Hindlimb muscle (tissue), 1 donor: Measurements from ENCODE around the gene TRMT61B. TPM values are rescaled to one million over a fixed set of nuclear protein-coding genes. Genes with fewer than 3 reads are reported as not detected.

Experiments used
- DNase-seq: peaks from one replicate; pipeline ENCODE4 v3.0.0-alpha.2; 2013
- polyA plus RNA-seq: library from polyadenylated mRNA; unstranded; fragments of 120-200 nt; gene quantifications from one replicate; pipeline ENCODE4 v1.2.1, GENCODE V29; 2013; ENCODE audit not compliant: insufficient read length

TRMT61B gene
- polyA plus RNA-seq = 10.6 TPM

- DNase-seq = peak; percentile 98
Measured at GRCh38 chr2:28870146-28870891, at the start of gene TRMT61B. TSS of gene TRMT61B (minus strand) at chr2:28870309. CDS start at chr2:28870277, 32 bp downstream.

- no peak for DNase-seq
Measured at GRCh38 chr2:28915939-28916338, 45.8 kb upstream of the TRMT61B start.

DNA sequence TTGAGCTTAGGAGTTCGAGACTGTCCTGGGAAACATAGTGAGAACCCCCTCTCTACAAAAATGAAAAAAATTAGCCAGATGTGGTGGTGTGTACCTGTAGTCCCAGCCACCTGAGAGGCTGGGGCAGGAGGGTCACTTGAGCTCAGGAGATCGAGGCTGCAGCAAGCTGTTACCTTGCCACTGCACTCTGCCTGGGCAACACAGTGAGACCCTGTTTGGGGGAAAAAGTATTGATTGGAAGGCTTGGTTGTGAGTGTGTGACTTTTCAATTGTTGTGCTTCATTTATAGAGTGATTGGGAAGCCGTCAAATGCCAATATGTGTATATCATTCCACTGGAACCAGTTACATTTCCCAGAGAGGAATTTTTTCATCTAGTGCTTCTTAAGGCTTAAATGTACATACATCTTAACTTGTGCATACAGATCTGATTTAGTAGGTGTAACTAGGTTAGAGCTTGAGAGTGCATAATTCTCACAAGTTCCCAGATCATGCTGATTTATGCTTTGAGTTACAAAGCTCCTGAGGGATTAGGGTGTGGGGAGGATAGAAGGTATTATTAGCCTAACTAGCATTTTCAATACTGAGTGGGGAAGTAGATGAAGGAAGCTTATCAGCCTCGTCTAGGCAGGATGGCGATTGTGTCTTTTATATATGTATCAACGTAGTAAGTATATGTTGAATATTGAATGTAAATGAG lies 39.7 kb upstream of the TRMT61B start:
- DNase-seq = no peak

- no peak for DNase-seq
Measured at GRCh38 chr2:28908172-28908571, 38.1 kb upstream of the TRMT61B start.

DNA sequence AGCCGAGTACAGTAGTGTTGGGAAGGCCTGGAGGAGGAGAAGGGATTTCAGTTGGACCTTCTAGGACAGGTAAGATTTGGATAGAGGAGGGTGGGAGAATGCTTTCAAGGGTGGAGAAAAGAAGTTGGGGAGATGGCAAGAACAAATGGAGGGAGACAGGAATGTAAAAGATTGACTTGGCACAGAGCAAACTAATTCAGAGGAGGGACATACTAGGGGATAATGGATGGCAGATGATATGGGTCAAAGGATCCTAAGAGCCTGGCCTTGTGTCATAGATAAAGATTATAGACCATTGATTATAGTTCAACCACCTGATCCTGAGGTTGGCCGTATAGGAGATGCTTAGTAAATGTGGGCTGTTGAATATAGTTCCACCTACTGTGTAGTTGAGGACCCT lies 36.7 kb upstream of the TRMT61B start:
- no peak for DNase-seq

- no peak for DNase-seq
Measured at GRCh38 chr2:28906376-28906775, 36.3 kb upstream of the TRMT61B start.

GRCh38 chr2:28905533-28905932 lies 35.4 kb upstream of the TRMT61B start:
- no peak for DNase-seq

DNA sequence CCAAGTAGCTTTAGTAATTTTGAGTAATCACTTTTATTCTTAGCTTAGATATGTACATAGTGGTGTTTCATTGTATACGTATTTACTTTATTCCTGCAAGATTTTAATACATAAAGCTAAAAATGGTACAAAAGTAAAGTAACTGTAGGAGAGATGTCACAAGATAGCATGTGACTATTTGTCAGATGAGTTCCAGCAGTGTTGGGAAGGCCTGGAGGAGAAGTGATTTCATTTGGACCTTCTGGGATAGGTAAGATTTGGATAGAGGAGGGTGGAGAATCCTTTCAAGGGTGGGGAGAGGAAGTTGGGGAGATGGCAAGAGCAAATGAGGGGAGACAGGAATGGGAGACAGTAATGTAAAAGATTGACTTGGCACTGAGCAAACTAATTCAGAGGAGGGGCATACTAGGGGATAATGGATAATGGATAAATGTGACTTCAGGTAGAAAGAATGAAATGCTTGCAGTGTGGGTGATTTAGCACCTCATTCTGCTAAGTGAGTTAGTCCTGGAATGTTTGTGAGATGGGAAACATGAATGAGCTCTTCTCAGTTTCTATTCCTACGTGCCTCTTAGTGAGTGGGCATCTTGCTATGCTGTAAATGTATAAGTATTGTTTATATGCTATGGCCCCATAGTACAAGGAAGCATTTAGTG lies 34.8 kb upstream of the TRMT61B start:
- DNase-seq = no peak

GRCh38 chr2:28904295-28904694 lies 34.2 kb upstream of the TRMT61B start:
- DNase-seq = no peak

DNA sequence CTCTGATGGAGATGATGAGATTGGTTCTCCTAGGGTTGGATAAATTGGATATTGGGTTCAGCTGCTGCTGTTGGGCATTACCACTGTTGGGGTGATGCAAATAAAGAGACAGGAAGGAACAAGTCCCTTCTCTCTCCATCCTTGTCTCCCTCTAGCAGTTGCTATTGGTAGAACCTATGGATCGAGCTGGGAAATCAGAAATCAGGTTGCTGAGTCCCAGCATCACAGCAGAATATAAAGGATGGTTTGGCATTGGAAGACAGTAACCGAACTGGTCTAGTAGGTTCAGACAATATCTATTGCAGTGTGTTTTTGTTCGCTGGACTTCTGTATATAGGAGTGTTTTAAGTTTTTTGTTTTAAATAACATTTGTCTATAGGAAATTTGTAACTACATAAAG lies 32.5 kb upstream of the TRMT61B start:
- no peak for DNase-seq

DNA sequence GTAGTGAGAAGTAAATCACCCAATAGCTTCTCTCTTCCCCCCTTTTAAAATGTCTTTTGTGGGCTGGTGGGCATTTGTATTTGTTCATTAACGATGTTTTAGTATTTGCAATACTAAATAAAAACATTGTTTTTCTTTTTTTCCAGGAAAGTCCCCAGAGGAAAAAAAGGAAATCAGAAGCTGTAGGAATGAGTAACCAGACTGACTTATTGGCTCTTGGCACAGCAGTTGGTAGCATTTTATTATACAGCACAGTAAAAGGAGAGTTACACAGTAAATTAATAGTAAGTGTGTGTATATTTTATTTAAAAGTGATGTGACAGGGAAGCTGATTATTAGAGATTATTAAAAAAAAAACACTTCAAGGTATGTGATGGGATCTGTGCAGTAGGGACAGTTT lies 31.7 kb upstream of the TRMT61B start:
- no peak for DNase-seq

GRCh38 chr2:28901202-28901601 lies 31.1 kb upstream of the TRMT61B start:
- DNase-seq = no peak

- DNase-seq = no peak
Measured at GRCh38 chr2:28898048-28898447, 27.9 kb upstream of the TRMT61B start.

GRCh38 chr2:28896906-28897305 lies 26.8 kb upstream of the TRMT61B start:
- no peak for DNase-seq

- peak; percentile 31 for DNase-seq
Measured at GRCh38 chr2:28895189-28895893, 25.2 kb upstream of the TRMT61B start.

DNA sequence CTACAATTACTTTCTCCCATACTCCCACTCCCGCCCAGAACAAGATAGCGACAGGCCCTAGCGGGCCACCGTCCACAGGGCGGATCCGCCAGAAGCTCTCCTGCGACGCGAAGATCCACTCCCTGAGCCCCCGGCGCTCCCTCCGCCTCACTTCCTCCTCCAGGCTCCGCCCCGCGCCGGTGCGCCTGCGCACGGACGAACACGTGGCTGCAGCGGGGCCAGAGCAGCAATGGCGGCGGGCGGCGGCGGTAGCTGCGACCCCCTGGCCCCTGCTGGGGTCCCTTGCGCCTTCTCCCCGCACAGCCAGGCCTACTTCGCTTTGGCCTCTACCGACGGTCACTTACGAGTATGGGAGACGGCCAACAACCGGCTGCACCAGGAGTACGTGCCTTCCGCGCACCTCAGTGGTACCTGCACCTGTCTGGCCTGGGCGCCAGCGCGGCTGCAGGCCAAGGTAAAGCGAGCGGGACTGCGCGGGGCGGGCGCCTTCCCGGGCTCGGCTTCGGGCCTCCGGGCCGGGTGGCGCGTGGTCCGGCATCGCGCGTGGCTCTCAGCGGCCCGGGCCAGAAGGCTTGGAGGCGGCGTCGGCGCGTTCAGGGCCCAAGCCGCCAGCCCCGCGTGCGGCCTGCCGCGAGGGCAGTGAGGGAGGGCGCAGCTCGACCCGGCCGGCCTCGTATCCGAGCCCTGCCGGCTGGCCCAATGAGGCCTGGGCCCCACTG lies 24.5 kb upstream of the TRMT61B start, which contains the start of gene WDR43:
Gene WDR43, plus strand, starts transcription at position 198 of the 719 bp plus-strand sequence. Its CDS starts 32 bp downstream, at position 230.
- peak; percentile 97 for DNase-seq

GRCh38 chr2:28893488-28893887 lies 23.4 kb upstream of the TRMT61B start:
- no peak for DNase-seq

DNA sequence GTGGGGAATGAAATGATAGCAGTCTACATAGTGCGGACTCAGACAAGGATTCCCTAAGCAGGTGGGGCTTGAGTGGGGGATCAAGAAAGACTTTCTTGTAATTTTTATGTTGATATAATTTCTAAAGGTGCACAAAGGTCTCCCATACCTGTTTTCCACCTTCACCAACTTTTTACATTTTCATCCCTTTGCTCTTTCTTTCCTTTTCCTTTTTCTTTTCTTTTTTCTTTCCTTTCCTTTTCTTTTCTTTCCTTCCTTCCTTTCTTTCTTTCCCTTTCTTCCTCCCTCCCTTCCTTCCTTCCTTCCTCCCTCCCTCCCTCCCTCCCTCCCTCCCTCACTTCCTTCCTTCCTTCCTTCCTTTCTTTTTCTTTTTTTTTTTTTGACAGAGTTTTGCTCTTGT lies 10.1 kb upstream of the TRMT61B start:
- DNase-seq = no peak

- no peak for DNase-seq
Measured at GRCh38 chr2:28871620-28872019, 1.5 kb upstream of the TRMT61B start.

DNA sequence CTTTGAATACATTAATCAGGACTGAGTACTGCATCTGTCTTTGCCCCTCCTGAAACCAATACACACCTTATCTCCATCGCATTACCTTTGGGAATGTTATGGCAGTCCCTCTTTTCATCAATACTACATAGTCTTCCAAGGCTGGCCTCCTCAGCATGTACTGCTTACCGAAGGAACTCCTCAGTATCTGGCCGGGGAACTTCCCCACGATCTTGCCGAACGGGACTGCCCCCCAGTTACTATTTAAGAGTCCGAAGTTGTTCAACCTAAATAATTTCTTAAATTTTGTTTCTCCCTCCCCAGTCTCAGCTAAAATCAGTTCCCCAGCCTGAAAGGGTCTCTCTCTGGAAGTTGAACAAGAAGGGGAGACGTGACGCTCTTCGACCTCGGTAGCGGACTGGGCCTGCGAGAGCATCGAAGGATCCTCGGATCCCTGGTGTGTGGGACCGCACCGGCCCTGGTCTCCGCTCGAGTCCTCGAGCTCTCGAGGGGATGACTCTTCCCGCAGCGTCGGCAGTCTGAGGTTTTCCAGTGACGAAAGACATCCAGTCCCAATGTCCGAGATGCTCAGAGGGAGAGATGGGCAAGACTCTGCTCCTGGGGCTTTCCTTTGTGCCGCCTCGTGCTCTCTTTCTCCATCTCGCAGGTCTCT lies 489 bp downstream of the TRMT61B start:
- DNase-seq = no peak

- DNase-seq = no peak
Measured at GRCh38 chr2:28868611-28869010, 1.5 kb downstream of the TRMT61B start.

DNA sequence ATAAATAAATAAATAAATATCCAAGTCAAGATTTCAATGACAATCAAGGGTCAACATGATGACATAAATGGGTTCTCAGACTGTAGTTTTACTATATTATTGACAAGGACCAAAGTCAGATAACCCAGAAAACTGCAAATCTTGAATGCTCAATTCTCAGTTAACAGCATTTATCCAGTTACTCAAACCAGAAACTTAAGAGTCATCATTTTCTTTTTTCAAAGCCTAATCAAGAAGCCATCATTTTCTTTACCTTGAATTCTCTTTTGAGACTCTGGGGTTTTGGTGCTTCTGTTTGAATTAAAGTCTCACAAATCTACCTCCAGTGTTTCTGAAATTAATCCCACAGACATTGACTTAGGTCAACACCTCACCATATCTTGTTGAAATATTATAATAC lies 14.1 kb downstream of the TRMT61B start:
- no peak for DNase-seq
